ENCODE results near the gene SLC25A33. TPM values are rescaled to one million over a fixed set of nuclear protein-coding genes. Genes with fewer than 3 reads are reported as not detected.

Gene SLC25A33
- total and polyA plus RNA-seq, 2 experiments from 2014 or later, result 13.3 to 18.8 TPM

DNA sequence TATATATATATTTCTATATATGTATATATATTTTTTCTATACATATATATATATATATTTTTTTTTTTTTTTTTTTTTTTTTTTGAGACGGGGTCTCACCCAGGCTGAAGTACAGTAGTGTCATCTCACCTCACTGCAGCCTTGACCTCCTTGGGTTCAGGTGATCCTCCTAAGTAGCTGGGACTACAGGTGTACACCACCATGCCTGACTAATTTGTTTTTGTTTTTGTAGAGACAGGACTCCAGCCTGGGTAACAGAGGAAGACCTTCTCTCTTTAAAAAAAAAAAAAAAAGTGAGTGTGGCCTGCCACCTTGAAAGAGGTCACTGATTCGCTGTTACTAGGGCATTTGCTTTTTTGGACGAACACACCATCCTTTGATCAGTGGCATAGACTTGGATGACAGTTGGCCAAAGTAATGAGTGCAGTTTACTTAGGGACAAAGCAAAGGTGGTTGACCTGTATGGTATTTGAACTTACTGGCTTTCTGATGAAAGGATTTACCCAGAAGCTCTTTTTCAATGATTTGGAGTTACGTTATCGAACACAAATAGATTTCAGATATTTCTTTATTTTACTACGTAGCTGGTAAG lies 10.8 kb downstream of the SLC25A33 start:
- no peaks in the 10 kb centered on the region; the same call in 2 of the 3 replicates for H3K4me1 Mint-ChIP-seq
- no peak overlapping the region for H3K4me3 Mint-ChIP-seq
- peaks cover 92% of the 10 kb centered on the region for H3K79me2 ChIP-seq (replicated peaks; ENCODE audit: insufficient read depth)
- H3K36me3 Mint-ChIP-seq (ENCODE audit: low read depth), result peaks cover 20% of the 10 kb centered on the region
- no peak overlapping the region for H2AFZ ChIP-seq
- no peak overlapping the region for H3K4me3 ChIP-seq
- TF ChIP-seq POLR2AphosphoS5 (IDR thresholded peaks at IDR 0.05; ENCODE audit: low read depth) (no peak), EZH2phosphoT487 (IDR thresholded peaks at IDR 0.05; ENCODE audit: unreplicated experiment) (no peak), CREB1 (CRISPR knock-in tag; IDR thresholded peaks at IDR 0.05; ENCODE audit: low read depth) (no peak), ZNF331 (CRISPR knock-in tag; IDR thresholded peaks at IDR 0.05; ENCODE audit: low read depth) (no peak), JUNB (IDR thresholded peaks at IDR 0.05; ENCODE audit: unreplicated experiment) (no peak), STAT1 (IDR thresholded peaks at IDR 0.05; ENCODE audit: unreplicated experiment) (no peak), EZH2 (IDR thresholded peaks at IDR 0.05; ENCODE audit: low read depth, unreplicated experiment) (no peak), NANOG (IDR thresholded peaks at IDR 0.05; ENCODE audit: borderline replicate concordance) (no peak), ZNF114 (CRISPR knock-in tag; IDR thresholded peaks at IDR 0.05) (no peak)
- TF ChIP-seq, protein P1, sequence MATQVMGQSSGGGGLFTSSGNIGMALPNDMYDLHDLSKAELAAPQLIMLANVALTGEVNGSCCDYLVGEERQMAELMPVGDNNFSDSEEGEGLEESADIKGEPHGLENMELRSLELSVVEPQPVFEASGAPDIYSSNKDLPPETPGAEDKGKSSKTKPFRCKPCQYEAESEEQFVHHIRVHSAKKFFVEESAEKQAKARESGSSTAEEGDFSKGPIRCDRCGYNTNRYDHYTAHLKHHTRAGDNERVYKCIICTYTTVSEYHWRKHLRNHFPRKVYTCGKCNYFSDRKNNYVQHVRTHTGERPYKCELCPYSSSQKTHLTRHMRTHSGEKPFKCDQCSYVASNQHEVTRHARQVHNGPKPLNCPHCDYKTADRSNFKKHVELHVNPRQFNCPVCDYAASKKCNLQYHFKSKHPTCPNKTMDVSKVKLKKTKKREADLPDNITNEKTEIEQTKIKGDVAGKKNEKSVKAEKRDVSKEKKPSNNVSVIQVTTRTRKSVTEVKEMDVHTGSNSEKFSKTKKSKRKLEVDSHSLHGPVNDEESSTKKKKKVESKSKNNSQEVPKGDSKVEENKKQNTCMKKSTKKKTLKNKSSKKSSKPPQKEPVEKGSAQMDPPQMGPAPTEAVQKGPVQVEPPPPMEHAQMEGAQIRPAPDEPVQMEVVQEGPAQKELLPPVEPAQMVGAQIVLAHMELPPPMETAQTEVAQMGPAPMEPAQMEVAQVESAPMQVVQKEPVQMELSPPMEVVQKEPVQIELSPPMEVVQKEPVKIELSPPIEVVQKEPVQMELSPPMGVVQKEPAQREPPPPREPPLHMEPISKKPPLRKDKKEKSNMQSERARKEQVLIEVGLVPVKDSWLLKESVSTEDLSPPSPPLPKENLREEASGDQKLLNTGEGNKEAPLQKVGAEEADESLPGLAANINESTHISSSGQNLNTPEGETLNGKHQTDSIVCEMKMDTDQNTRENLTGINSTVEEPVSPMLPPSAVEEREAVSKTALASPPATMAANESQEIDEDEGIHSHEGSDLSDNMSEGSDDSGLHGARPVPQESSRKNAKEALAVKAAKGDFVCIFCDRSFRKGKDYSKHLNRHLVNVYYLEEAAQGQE (IDR thresholded peaks at IDR 0.05; ENCODE audit: unreplicated experiment), result no peak
- TF ChIP-seq, protein P2, sequence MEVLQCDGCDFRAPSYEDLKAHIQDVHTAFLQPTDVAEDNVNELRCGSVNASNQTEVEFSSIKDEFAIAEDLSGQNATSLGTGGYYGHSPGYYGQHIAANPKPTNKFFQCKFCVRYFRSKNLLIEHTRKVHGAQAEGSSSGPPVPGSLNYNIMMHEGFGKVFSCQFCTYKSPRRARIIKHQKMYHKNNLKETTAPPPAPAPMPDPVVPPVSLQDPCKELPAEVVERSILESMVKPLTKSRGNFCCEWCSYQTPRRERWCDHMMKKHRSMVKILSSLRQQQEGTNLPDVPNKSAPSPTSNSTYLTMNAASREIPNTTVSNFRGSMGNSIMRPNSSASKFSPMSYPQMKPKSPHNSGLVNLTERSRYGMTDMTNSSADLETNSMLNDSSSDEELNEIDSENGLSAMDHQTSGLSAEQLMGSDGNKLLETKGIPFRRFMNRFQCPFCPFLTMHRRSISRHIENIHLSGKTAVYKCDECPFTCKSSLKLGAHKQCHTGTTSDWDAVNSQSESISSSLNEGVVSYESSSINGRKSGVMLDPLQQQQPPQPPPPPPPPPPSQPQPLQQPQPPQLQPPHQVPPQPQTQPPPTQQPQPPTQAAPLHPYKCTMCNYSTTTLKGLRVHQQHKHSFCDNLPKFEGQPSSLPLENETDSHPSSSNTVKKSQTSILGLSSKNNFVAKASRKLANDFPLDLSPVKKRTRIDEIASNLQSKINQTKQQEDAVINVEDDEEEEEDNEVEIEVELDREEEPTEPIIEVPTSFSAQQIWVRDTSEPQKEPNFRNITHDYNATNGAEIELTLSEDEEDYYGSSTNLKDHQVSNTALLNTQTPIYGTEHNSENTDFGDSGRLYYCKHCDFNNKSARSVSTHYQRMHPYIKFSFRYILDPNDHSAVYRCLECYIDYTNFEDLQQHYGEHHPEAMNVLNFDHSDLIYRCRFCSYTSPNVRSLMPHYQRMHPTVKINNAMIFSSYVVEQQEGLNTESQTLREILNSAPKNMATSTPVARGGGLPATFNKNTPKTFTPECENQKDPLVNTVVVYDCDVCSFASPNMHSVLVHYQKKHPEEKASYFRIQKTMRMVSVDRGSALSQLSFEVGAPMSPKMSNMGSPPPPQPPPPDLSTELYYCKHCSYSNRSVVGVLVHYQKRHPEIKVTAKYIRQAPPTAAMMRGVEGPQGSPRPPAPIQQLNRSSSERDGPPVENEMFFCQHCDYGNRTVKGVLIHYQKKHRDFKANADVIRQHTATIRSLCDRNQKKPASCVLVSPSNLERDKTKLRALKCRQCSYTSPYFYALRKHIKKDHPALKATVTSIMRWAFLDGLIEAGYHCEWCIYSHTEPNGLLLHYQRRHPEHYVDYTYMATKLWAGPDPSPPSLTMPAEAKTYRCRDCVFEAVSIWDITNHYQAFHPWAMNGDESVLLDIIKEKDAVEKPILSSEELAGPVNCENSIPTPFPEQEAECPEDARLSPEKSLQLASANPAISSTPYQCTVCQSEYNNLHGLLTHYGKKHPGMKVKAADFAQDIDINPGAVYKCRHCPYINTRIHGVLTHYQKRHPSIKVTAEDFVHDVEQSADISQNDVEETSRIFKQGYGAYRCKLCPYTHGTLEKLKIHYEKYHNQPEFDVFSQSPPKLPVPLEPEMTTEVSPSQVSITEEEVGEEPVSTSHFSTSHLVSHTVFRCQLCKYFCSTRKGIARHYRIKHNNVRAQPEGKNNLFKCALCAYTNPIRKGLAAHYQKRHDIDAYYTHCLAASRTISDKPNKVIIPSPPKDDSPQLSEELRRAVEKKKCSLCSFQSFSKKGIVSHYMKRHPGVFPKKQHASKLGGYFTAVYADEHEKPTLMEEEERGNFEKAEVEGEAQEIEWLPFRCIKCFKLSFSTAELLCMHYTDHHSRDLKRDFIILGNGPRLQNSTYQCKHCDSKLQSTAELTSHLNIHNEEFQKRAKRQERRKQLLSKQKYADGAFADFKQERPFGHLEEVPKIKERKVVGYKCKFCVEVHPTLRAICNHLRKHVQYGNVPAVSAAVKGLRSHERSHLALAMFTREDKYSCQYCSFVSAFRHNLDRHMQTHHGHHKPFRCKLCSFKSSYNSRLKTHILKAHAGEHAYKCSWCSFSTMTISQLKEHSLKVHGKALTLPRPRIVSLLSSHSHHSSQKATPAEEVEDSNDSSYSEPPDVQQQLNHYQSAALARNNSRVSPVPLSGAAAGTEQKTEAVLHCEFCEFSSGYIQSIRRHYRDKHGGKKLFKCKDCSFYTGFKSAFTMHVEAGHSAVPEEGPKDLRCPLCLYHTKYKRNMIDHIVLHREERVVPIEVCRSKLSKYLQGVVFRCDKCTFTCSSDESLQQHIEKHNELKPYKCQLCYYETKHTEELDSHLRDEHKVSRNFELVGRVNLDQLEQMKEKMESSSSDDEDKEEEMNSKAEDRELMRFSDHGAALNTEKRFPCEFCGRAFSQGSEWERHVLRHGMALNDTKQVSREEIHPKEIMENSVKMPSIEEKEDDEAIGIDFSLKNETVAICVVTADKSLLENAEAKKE (CRISPR knock-in tag; IDR thresholded peaks at IDR 0.05), result no peak
- TF ChIP-seq, protein P3, sequence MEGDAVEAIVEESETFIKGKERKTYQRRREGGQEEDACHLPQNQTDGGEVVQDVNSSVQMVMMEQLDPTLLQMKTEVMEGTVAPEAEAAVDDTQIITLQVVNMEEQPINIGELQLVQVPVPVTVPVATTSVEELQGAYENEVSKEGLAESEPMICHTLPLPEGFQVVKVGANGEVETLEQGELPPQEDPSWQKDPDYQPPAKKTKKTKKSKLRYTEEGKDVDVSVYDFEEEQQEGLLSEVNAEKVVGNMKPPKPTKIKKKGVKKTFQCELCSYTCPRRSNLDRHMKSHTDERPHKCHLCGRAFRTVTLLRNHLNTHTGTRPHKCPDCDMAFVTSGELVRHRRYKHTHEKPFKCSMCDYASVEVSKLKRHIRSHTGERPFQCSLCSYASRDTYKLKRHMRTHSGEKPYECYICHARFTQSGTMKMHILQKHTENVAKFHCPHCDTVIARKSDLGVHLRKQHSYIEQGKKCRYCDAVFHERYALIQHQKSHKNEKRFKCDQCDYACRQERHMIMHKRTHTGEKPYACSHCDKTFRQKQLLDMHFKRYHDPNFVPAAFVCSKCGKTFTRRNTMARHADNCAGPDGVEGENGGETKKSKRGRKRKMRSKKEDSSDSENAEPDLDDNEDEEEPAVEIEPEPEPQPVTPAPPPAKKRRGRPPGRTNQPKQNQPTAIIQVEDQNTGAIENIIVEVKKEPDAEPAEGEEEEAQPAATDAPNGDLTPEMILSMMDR (conservative IDR thresholded peaks at IDR 0.05; ENCODE audit: low read depth in 2 of 2), result no peak
- no peaks in the 10 kb centered on the region; the same call in 2 of the 3 replicates for H3K9me3 Mint-ChIP-seq
- DNase-seq (ENCODE audit: low spot score) (no peak), ATAC-seq (no peak)
- H3K9me2 ChIP-seq (ENCODE audit: insufficient read depth), result no peaks in the 10 kb centered on the region
- H3K4me1 ChIP-seq (ENCODE audit: insufficient read depth), result no peaks in the 10 kb centered on the region
- H3K27ac Mint-ChIP-seq, result no peak overlapping the region
- H3K27ac ChIP-seq (ENCODE audit: low read depth), result no peak overlapping the region
- H4K20me1 ChIP-seq (replicated peaks; ENCODE audit: insufficient read depth), result peaks cover 68% of the 10 kb centered on the region
- no peaks in the 10 kb centered on the region for H3F3A ChIP-seq (replicated peaks; ENCODE audit: low read depth)
- no peak overlapping the region for H3K4me2 ChIP-seq
- peaks cover 11% of the 10 kb centered on the region for H3K36me3 ChIP-seq (ENCODE audit: insufficient read depth)
- H3K27me3 Mint-ChIP-seq (ENCODE audit: insufficient read depth, low read depth, poor library complexity), result no peaks in the 10 kb centered on the region
- no peaks in the 10 kb centered on the region for H3K27me3 ChIP-seq (ENCODE audit: insufficient read depth)
